NOMO-1 treated with dmso at 0.1 percent for 144 hours (cell line): ENCODE data around the gene RHBDD2.
"Not testable (repeated sequence)": the region's sequence is repeated elsewhere in the genome, so short reads cannot be mapped to it uniquely, and the experiment has no call there.

Experiments
- DNase-seq: peaks from one replicate; lab custom pipeline; 2025; ENCODE audit not compliant: unreplicated experiment; lab: John Stamatoyannopoulos, UW

RHBDD2 gene

GRCh38 chr7:75888464-75889222 lies 9.8 kb downstream of the RHBDD2 start:
- no peak for DNase-seq

- DNase-seq: no peak
Observed at GRCh38 chr7:75889223-75889825, 10.5 kb downstream of the RHBDD2 start.

GRCh38 chr7:75889826-75890225 lies 11.0 kb downstream of the RHBDD2 start:
- no peak for DNase-seq

- not testable (repeated sequence) for DNase-seq
Observed at GRCh38 chr7:75891237-75891636, 12.4 kb downstream of the RHBDD2 start.

GRCh38 chr7:75891815-75892411 lies 13.1 kb downstream of the RHBDD2 start:
- no peak for DNase-seq

- no peak for DNase-seq
Observed at GRCh38 chr7:75892634-75893272, 13.9 kb downstream of the RHBDD2 start.

- no peak for DNase-seq
Observed at GRCh38 chr7:75896803-75897327, 18.0 kb downstream of the RHBDD2 start.

GRCh38 chr7:75900617-75901315 lies 21.9 kb downstream of the RHBDD2 start:
- no peak for DNase-seq

- DNase-seq: peak; percentile 100
Observed at GRCh38 chr7:75905785-75906604, 27.2 kb downstream of the RHBDD2 start.

GRCh38 chr7:75906991-75907667 lies 28.3 kb downstream of the RHBDD2 start:
- no peak for DNase-seq

- not testable (repeated sequence) for DNase-seq
Observed at GRCh38 chr7:75907668-75908039, 28.8 kb downstream of the RHBDD2 start.

- no peak for DNase-seq
Observed at GRCh38 chr7:75909521-75910132, 30.8 kb downstream of the RHBDD2 start.

- DNase-seq: not testable (repeated sequence)
Observed at GRCh38 chr7:75911186-75911585, 32.4 kb downstream of the RHBDD2 start.

- DNase-seq: no peak
Observed at GRCh38 chr7:75913437-75913836, 34.6 kb downstream of the RHBDD2 start.

GRCh38 chr7:75914169-75914654 lies 35.4 kb downstream of the RHBDD2 start:
- no peak for DNase-seq

- peak; percentile 99 for DNase-seq
Observed at GRCh38 chr7:75914655-75915415, 36.0 kb downstream of the RHBDD2 start, which contains the start of gene POR. Gene POR, plus strand, starts transcription at chr7:75915155. Its CDS starts 38,847 bp downstream, at chr7:75954002.

GRCh38 chr7:75915416-75916156 lies 36.8 kb downstream of the RHBDD2 start:
- peak; percentile 74 for DNase-seq
